Keratinocyte (primary cell): ENCODE results near the gene CDC14B. TPM values are rescaled to one million over a fixed set of nuclear protein-coding genes. Genes with fewer than 3 reads are reported as not detected.

ENCODE experiments used
- DNase-seq: peaks from one replicate; pipeline ENCODE4 v3.0.0-alpha.2; 2011; ENCODE audit warnings: low read depth, missing footprints, low spot score
- FAIRE-seq: peaks from 2 replicates; lab custom pipeline; 2011; peaks lifted over from hg19 to GRCh38; lab: Jason Lieb, UNC
- H2AFZ ChIP-seq: 2 replicates; pipeline ENCODE4 v1.6.0; 2012; ENCODE audit warnings: low read length, control low read depth, inconsistent platforms; ENCODE audit not compliant: control insufficient read depth
- H3K27ac ChIP-seq: 2 replicates; pipeline ENCODE4 v1.5.1; 2011; ENCODE audit warnings: low read length; ENCODE audit not compliant: control insufficient read depth, insufficient read depth
- H3K27me3 ChIP-seq: 3 replicates; pipeline ENCODE4 v1.6.0; 2011; ENCODE audit warnings: low read length; ENCODE audit not compliant: control insufficient read depth, insufficient read depth; ENCODE audit errors: extremely low read depth
- H3K36me3 ChIP-seq, 2 experiments: 2 replicates in 1 of 2; 3 replicates in 1 of 2; pipeline ENCODE4 v1.5.1; 2011; ENCODE audit warnings: low read length in 2 of 2, mild to moderate bottlenecking in 1 of 2; ENCODE audit not compliant: control insufficient read depth in 2 of 2, insufficient read depth in 2 of 2; ENCODE audit errors: extremely low read depth in 1 of 2
- H3K4me1 ChIP-seq: 3 replicates; pipeline ENCODE4 v1.5.1; 2011; ENCODE audit warnings: low read length; ENCODE audit not compliant: control insufficient read depth, insufficient read depth; ENCODE audit errors: extremely low read depth
- H3K4me2 ChIP-seq: 3 replicates; pipeline ENCODE4 v1.6.0; 2011; ENCODE audit warnings: low read depth, low read length; ENCODE audit not compliant: control insufficient read depth, insufficient read depth; ENCODE audit errors: extremely low read depth
- H3K4me3 ChIP-seq, 3 experiments: fragments of 200-600 bp in 1 of 3; sonication (generic) in 1 of 3; 2 replicates in 2 of 3; 3 replicates in 1 of 3; pipeline ENCODE4 v1.5.1; 2011 to 2016; ENCODE audit warnings: low read length in 3 of 3, mild to moderate bottlenecking in 3 of 3, control low read depth in 2 of 3, inconsistent platforms in 1 of 3, low read depth in 1 of 3, mixed read lengths in 1 of 3, mixed run types in 1 of 3, moderate library complexity in 1 of 3; ENCODE audit not compliant: control insufficient read depth in 2 of 3, insufficient read depth in 2 of 3; ENCODE audit errors: extremely low read depth in 1 of 3
- H3K79me2 ChIP-seq: 2 replicates; pipeline ENCODE4 v1.6.0; 2012; ENCODE audit warnings: low read length; ENCODE audit not compliant: control insufficient read depth, insufficient read depth
- H3K9ac ChIP-seq: 3 replicates; pipeline ENCODE4 v1.6.0; 2011; ENCODE audit warnings: low read length; ENCODE audit not compliant: control insufficient read depth, insufficient read depth; ENCODE audit errors: extremely low read depth
- H3K9me1 ChIP-seq: 3 replicates; pipeline ENCODE4 v1.6.0; 2011; ENCODE audit warnings: low read length; ENCODE audit not compliant: control insufficient read depth, insufficient read depth; ENCODE audit errors: extremely low read depth
- H3K9me3 ChIP-seq: 2 replicates; pipeline ENCODE4 v1.5.1; 2012; ENCODE audit warnings: low read depth, low read length; ENCODE audit not compliant: control insufficient read depth
- H4K20me1 ChIP-seq: 3 replicates; pipeline ENCODE4 v1.6.0; 2011; ENCODE audit warnings: low read length; ENCODE audit not compliant: control insufficient read depth, insufficient read depth; ENCODE audit errors: extremely low read depth
- EZH2 ChIP-seq: IDR thresholded peaks from one replicate; pipeline ENCODE4 v1.6.1; 2012; ENCODE audit warnings: inconsistent platforms, mild to moderate bottlenecking, low read length, moderate library complexity
- dilution Hi-C: fragments of 300-500 bp; cut with MboI; formaldehyde crosslinking; loops from one replicate; pipeline ENCODE4 v1.7.0; 2020; ENCODE audit warnings: low sequenced_read_pairs; ENCODE audit not compliant: extremely low pct_ligation_motif_present
- polyA plus RNA-seq, 5 experiments: library from polyadenylated mRNA; depleted of rRNA in 3 of 5; stranded (reverse) in 3 of 5; stranded (forward) in 1 of 5; unstranded in 1 of 5; fragments of >200 nt; gene quantifications; 1 replicate in 1 of 5; 2 replicates in 3 of 5; 3 replicates in 1 of 5; pipeline versions ENCODE4 v1.2.1 to v1.2.3, GENCODE V29; 2011 to 2012; ENCODE audit warnings: missing spikeins in 2 of 5, low read depth in 1 of 5, low replicate concordance in 1 of 5
- TF ChIP-seq, protein P1 (sequence below), 3 experiments: IDR thresholded peaks in 1 of 3; conservative IDR thresholded peaks in 1 of 3; optimal IDR thresholded peaks in 1 of 3; 2 replicates in 2 of 3; 3 replicates in 1 of 3; pipeline versions ENCODE3 to v1.5.1; 2011; ENCODE audit warnings: low read length in 3 of 3, mild to moderate bottlenecking in 3 of 3, moderate library complexity in 2 of 3, control low read depth in 1 of 3, inconsistent platforms in 1 of 3; ENCODE audit not compliant: insufficient read depth in 2 of 3; ENCODE audit errors: extremely low read depth in 1 of 3

CDC14B gene
- polyA plus RNA-seq, 1 donor (not counting 4 experiments of a cell fraction or from before 2014, with no cell fraction given) = 7.5 TPM

DNA sequence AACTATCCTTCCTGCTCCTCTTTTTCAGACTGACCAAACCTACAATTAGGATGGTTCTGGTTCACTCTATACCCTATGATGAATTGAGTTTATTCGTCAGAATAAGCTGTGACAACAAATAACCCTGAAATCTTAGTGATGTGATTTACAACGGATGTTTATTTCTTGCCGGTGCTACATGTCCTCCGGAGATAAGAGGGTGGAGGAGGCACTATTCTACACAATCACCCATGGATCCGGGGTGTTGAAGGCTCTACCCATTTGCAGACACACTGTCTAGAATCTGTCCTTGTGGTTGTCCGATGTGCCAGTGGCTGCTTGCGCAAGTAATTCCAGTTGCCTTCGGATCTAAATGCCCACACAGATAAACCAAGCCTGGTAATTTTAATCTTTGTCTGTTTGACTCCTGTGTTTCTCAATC is 44.7 kb downstream of the CDC14B start:
- DNase-seq = no peak
- Histone ChIP-seq H3K9me1 (no peaks in the 10 kb centered on the region), H3K4me2 (no peak overlapping the region), H3K79me2 (peaks cover 10% of the 10 kb centered on the region), H3K9ac (no peak overlapping the region), H3K4me1 (no peaks in the 10 kb centered on the region), H3K4me3 (no peak overlapping the region), H2AFZ (no peak overlapping the region), H4K20me1 (no peaks in the 10 kb centered on the region), H3K9me3 (no peaks in the 10 kb centered on the region), H3K27ac (no peak overlapping the region), H3K36me3 (no peaks in the 10 kb centered on the region), H3K27me3 (no peaks in the 10 kb centered on the region)
- dilution Hi-C loops = no loop called here
- FAIRE-seq = no peak
- TF ChIP-seq EZH2 = no peak
- TF ChIP-seq, protein P1, sequence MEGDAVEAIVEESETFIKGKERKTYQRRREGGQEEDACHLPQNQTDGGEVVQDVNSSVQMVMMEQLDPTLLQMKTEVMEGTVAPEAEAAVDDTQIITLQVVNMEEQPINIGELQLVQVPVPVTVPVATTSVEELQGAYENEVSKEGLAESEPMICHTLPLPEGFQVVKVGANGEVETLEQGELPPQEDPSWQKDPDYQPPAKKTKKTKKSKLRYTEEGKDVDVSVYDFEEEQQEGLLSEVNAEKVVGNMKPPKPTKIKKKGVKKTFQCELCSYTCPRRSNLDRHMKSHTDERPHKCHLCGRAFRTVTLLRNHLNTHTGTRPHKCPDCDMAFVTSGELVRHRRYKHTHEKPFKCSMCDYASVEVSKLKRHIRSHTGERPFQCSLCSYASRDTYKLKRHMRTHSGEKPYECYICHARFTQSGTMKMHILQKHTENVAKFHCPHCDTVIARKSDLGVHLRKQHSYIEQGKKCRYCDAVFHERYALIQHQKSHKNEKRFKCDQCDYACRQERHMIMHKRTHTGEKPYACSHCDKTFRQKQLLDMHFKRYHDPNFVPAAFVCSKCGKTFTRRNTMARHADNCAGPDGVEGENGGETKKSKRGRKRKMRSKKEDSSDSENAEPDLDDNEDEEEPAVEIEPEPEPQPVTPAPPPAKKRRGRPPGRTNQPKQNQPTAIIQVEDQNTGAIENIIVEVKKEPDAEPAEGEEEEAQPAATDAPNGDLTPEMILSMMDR (optimal IDR thresholded peaks at IDR 0.05 in 1 of 3, IDR thresholded peaks at IDR 0.05 in 1 of 3, conservative IDR thresholded peaks at IDR 0.05 in 1 of 3; ENCODE audit: extremely low read depth in 1 of 3, insufficient read depth in 2 of 3, low read length in 3 of 3) = no peak

DNA sequence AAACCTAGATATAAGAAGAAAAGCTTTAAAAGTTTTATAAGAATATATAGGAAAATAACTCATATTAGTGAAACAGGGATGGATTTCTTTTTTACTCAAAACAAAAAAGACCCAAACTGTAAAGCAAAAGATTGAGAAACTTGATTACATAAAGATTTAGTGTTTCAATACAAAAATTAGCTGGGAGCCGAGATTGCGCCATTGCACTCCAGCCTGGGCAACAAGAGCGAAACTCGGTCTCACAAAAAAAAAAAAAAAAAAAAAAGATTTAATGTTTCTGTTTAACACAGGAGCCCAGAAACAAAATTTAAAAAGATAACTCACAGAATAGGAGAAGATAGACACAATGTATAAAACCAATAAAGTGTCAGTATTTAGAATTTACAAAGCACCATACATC is 45.2 kb downstream of the CDC14B start:
- dilution Hi-C loops = no loop called here
- Histone ChIP-seq H2AFZ (no peak overlapping the region), H3K4me3 (no peak overlapping the region), H3K9ac (no peak overlapping the region), H3K4me2 (no peak overlapping the region), H3K36me3 (no peaks in the 10 kb centered on the region), H3K27me3 (no peaks in the 10 kb centered on the region), H3K9me1 (no peaks in the 10 kb centered on the region), H3K79me2 (peaks cover 8% of the 10 kb centered on the region), H3K4me1 (no peaks in the 10 kb centered on the region), H3K9me3 (no peaks in the 10 kb centered on the region), H3K27ac (no peak overlapping the region), H4K20me1 (no peaks in the 10 kb centered on the region)
- FAIRE-seq (no peak), DNase-seq (no peak)
- TF ChIP-seq EZH2 = no peak
- TF ChIP-seq, protein P1 (optimal IDR thresholded peaks at IDR 0.05 in 1 of 3, IDR thresholded peaks at IDR 0.05 in 1 of 3, conservative IDR thresholded peaks at IDR 0.05 in 1 of 3; ENCODE audit: extremely low read depth in 1 of 3, insufficient read depth in 2 of 3, low read length in 3 of 3) = no peak
